ENCODE measurements around the gene CASKIN1.
A peak's percentile ranks its signal among the peaks of the same experiment; 100 is the strongest.

Gene CASKIN1

GRCh38 chr16:2190659-2191445, 5.6 kb downstream of the CASKIN1 start:
- DNase-seq, result no peak

GRCh38 chr16:2190002-2190658, 6.3 kb downstream of the CASKIN1 start:
- DNase-seq, result no peak

- no peak for DNase-seq
These were observed 7.0 kb downstream of the CASKIN1 start for GRCh38 chr16:2189252-2189893.

- DNase-seq, result no peak
These were observed 8.0 kb downstream of the CASKIN1 start for GRCh38 chr16:2188395-2188794.

GRCh38 chr16:2187212-2187611, 9.2 kb downstream of the CASKIN1 start:
- DNase-seq, result no peak

GRCh38 chr16:2186505-2186904, 9.9 kb downstream of the CASKIN1 start:
- no peak for DNase-seq

GRCh38 chr16:2186064-2186463, 10.3 kb downstream of the CASKIN1 start:
- no peak for DNase-seq

GRCh38 chr16:2184962-2185361, 11.4 kb downstream of the CASKIN1 start:
- no peak for DNase-seq

GRCh38 chr16:2184346-2184745, 12.1 kb downstream of the CASKIN1 start:
- DNase-seq, result no peak

- DNase-seq, result no peak
These were observed 12.7 kb downstream of the CASKIN1 start for GRCh38 chr16:2183671-2184070.

GRCh38 chr16:2181952-2182351, 14.5 kb downstream of the CASKIN1 start:
- no peak for DNase-seq

- no peak for DNase-seq
These were observed 15.2 kb downstream of the CASKIN1 start for GRCh38 chr16:2180962-2181923.

GRCh38 chr16:2180461-2180860, 15.9 kb downstream of the CASKIN1 start:
- DNase-seq, result no peak

- DNase-seq, result no peak
These were observed 16.8 kb downstream of the CASKIN1 start for GRCh38 chr16:2179576-2179975.

GRCh38 chr16:2179107-2179501, 17.3 kb downstream of the CASKIN1 start:
- DNase-seq, result no peak

- DNase-seq, result peak; percentile 34 to 47
These were observed 17.9 kb downstream of the CASKIN1 start for GRCh38 chr16:2178321-2179106.

GRCh38 chr16:2177561-2177960, 18.8 kb downstream of the CASKIN1 start:
- DNase-seq, result no peak

GRCh38 chr16:2177101-2177500, 19.3 kb downstream of the CASKIN1 start:
- DNase-seq, result no peak

- DNase-seq, result no peak
These were observed 20.4 kb downstream of the CASKIN1 start for GRCh38 chr16:2176047-2176446.

- no peak for DNase-seq
These were observed 21.0 kb downstream of the CASKIN1 start for GRCh38 chr16:2175454-2175853.

GRCh38 chr16:2174396-2175131, 21.8 kb downstream of the CASKIN1 start:
- no peak for DNase-seq
